ENCODE results near the gene POLA1. TPM values are rescaled to one million over a fixed set of nuclear protein-coding genes. Genes with fewer than 3 reads are reported as not detected.

Gene POLA1
- total and polyA plus RNA-seq, 2 of the 4 experiments (the other 2 are of a cell fraction): 4.0 to 15.1 TPM

DNA sequence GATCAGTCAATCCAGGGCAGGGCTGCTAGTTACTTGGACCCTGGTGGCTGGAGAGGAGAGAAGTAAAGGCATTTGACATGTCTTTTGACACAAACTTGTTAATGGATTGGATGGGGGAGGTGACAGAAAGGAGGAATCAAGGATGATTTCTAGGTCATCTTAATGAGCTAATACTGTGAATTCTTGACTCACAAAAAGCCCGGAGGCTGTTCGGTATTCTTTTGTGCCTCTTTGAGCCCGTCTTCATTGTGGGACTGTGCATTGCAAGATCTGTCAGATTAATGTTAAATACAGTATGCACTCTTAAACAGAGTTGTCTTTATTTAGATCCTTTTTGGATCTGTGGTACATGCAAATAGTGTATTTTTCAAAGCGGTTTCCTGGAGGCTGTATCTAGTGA, 25.1 kb downstream of the POLA1 start:
- in situ Hi-C loops (cut with MboI; ENCODE audit: low sequenced_read_pairs): no loop called here

More for the DNA sequence above, 25.1 kb downstream of the POLA1 start:
- Histone ChIP-seq H3K23ac (ENCODE audit: low read depth, low read length) (no peak overlapping the region), H3K18ac (ENCODE audit: low read depth, low read length) (no peak overlapping the region), H3K4me2 (ENCODE audit: low read depth, low read length) (no peak overlapping the region), H2BK20ac (ENCODE audit: low read depth, low read length) (no peak overlapping the region), H2AFZ (replicated peaks; ENCODE audit: low read length, poor library complexity) (no peak overlapping the region), H3K4ac (ENCODE audit: low read depth, low read length) (no peak overlapping the region), H2BK120ac (ENCODE audit: low read depth, low read length) (no peak overlapping the region), H3K14ac (replicated peaks; ENCODE audit: low read depth, low read length) (no peak overlapping the region), H3K4me1 (ENCODE audit: control insufficient read depth, insufficient read depth, low read length) (no peaks in the 10 kb centered on the region), H3K9me3 (ENCODE audit: control insufficient read depth, insufficient read depth, low read length) (no peaks in the 10 kb centered on the region), H4K91ac (ENCODE audit: insufficient read depth, low read depth, low read length) (no peak overlapping the region), H4K5ac (ENCODE audit: low read depth, low read length) (no peak overlapping the region), H3K9me1 (ENCODE audit: insufficient read depth, low read length) (no peaks in the 10 kb centered on the region), H2AK5ac (ENCODE audit: low read depth, low read length) (no peak overlapping the region), H4K8ac (ENCODE audit: low read depth in 2 of 2, low read length in 2 of 2) (no peak overlapping the region), H3K27ac (ENCODE audit: insufficient read depth, low read length) (no peak overlapping the region), H3K36me3 (ENCODE audit: control insufficient read depth, insufficient read depth, low read length) (no peaks in the 10 kb centered on the region), H2BK15ac (ENCODE audit: low read depth, low read length) (no peak overlapping the region), H2AK9ac (replicated peaks; ENCODE audit: low read depth, low read length, poor library complexity) (no peak overlapping the region), H4K20me1 (ENCODE audit: insufficient read depth, low read length) (no peaks in the 10 kb centered on the region), H3K56ac (ENCODE audit: extremely low read depth, insufficient read depth, low read length) (no peak overlapping the region), H3K9ac (ENCODE audit: low read depth, low read length) (no peak overlapping the region), H2BK5ac (ENCODE audit: low read depth, low read length, poor library complexity, severe bottlenecking) (no peak overlapping the region), H3K79me1 (ENCODE audit: low read depth in 1 of 2, low read length in 2 of 2) (0 out of 4 replicates have a peak, but pooled peaks cover 0 to 2% of the 10 kb centered on the region in 2 experiments), H3K4me3 (ENCODE audit: insufficient read depth, low read depth, low read length) (no peak overlapping the region), H3K27me3 (ENCODE audit: control insufficient read depth, insufficient read depth, low read length) (no peaks in the 10 kb centered on the region)
- BruUV-seq (replicated peaks): no TSS peak
- no peak for TF ChIP-seq BHLHE40 (IDR thresholded peaks at IDR 0.05; ENCODE audit: low read depth, low read length)
- 60% methylated on average over 1 of the region's 4 CpGs; no CpG with 5 or more reads in 1 of the 2 experiments for WGBS, 2 experiments (ENCODE audit: extremely low coverage in 2 of 2, insufficient read length in 1 of 2)
- dilution Hi-C loops (cut with HindIII; ENCODE audit: low sequenced_read_pairs, unreplicated experiment) (no loop called here), intact Hi-C loops (cut with micrococcal nuclease) (no loop called here)
- ChIA-PET CTCF (no interaction called here), POLR2A (ENCODE audit: unreplicated experiment) (no interaction called here)
- no peak for ATAC-seq (ENCODE audit: low read depth)
- DNase-seq: no peak

Data from IMR-90 (cell line).